NT2/D1 (cell line): ENCODE results near the gene SKAP1.

ENCODE experiments used
- DNase-seq: peaks from one replicate; pipeline ENCODE4 v3.0.0-alpha.2; 2011; ENCODE audit warnings: low read depth, low spot score
- H3K27me3 ChIP-seq: 2 replicates; pipeline ENCODE4 v1.6.0; 2011; ENCODE audit warnings: mild to moderate bottlenecking; ENCODE audit not compliant: insufficient read length, insufficient read depth
- H3K36me3 ChIP-seq: 2 replicates; pipeline ENCODE4 v1.6.1; 2011; ENCODE audit warnings: mild to moderate bottlenecking, low read length, mixed read lengths; ENCODE audit not compliant: insufficient read depth, insufficient read length
- H3K4me1 ChIP-seq: 2 replicates; pipeline ENCODE4 v1.5.1; 2011; ENCODE audit not compliant: insufficient read depth, insufficient read length
- H3K4me3 ChIP-seq: 2 replicates; pipeline ENCODE4 v1.5.1; 2011; ENCODE audit warnings: low read depth; ENCODE audit not compliant: insufficient read length
- H3K9ac ChIP-seq: 2 replicates; pipeline ENCODE4 v1.6.0; 2011; ENCODE audit warnings: low read depth; ENCODE audit not compliant: insufficient read length
- H3K9me3 ChIP-seq: 2 replicates; pipeline ENCODE4 v1.5.1; 2011; ENCODE audit warnings: mild to moderate bottlenecking, low read length; ENCODE audit not compliant: insufficient read depth
- SUZ12 ChIP-seq: IDR thresholded peaks from 2 replicates; pipeline ENCODE4 v1.6.1; 2011; ENCODE audit not compliant: insufficient read length, insufficient read depth; ENCODE audit errors: extremely low read depth
- YY1 ChIP-seq: IDR thresholded peaks from 2 replicates; pipeline ENCODE4 v1.6.1; 2011; ENCODE audit not compliant: insufficient read length, insufficient read depth
- ZNF274 ChIP-seq: IDR thresholded peaks from 2 replicates; pipeline ENCODE4 v1.6.1; 2011; ENCODE audit warnings: mild to moderate bottlenecking, low read depth, low read length

SKAP1 gene

DNA sequence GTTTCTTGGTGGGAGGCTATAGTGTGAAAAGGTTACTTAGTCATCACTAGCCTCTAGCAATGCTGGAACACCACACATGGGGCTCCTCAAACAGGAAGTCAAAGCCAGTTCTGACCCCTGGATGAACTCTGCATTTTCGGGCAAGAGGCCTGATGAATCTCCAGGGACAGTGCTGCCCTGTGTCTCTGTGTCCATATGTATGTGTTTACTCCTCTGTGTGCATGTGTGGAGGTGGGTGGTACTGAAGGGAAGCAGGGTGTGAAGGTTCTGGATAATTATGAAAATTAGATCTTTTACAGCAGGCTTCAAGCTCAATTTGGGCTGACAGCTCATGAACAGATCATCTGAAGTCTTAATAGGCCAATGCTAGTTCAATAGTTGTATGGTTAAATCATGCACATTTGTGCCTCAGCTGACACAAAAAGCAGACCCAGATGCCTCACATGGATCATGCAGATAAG, 188.9 kb downstream of the SKAP1 start:
- TF ChIP-seq ZNF274 (no peak), SUZ12 (no peak), YY1 (no peak)
- Histone ChIP-seq H3K9ac (no peak overlapping the region), H3K9me3 (no peaks in the 10 kb centered on the region), H3K4me3 (no peak overlapping the region), H3K27me3 (no peaks in the 10 kb centered on the region), H3K4me1 (no peaks in the 10 kb centered on the region), H3K36me3 (no peaks in the 10 kb centered on the region)
- DNase-seq: no peak

DNA sequence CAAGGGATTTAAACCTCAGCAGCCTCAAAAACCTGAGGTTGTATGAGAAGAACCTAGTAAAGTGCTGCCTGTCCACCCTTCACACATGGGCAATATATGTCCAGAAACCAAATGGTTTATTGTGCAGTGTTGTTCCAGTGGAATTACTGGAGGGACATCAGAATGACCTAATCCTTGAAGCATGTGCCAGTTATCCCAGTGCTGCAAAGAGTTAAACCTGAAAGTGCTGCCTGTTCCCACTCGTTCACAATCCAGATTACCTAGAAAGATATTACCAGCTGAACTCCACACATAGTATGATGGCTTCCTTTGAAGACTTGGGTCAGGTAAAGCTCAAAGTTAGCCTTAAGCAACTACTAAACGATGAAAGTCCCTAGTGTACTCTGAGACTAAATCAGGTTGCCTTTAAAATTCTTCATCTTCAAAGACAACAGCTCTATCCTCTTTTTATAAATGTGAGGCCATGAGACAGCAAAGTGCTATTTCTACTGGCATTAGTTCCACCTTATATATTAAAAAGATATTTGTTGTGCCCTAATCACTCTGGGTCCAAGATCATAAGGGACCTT, 189.4 kb downstream of the SKAP1 start:
- TF ChIP-seq ZNF274 (no peak), SUZ12 (no peak), YY1 (no peak)
- H3K9ac ChIP-seq: no peak overlapping the region
- no peak for DNase-seq
- H3K9me3 ChIP-seq: no peaks in the 10 kb centered on the region
- H3K4me1 ChIP-seq: no peaks in the 10 kb centered on the region
- no peaks in the 10 kb centered on the region for H3K36me3 ChIP-seq
- no peaks in the 10 kb centered on the region for H3K27me3 ChIP-seq
- no peak overlapping the region for H3K4me3 ChIP-seq

DNA sequence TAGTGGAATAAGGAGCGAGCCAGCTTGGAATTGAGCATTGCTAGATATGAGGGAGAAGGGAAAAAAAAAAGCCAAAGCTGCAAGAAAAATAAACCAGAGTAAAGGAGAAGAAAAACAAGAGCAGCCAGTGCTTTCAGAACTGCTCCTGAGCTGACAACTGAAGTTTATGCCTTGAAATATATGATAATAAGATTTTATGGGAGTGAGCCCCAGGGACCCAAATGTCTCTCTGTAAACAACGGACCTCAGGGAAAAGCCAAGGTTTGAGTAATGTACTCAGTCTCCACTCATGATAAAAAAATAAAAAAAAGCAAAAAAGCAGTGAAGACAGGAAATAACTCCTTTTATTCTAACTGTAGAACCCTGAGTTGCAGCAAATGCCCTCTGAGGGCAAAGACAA, 189.9 kb downstream of the SKAP1 start:
- Histone ChIP-seq H3K4me1 (no peaks in the 10 kb centered on the region), H3K27me3 (no peaks in the 10 kb centered on the region), H3K9me3 (no peaks in the 10 kb centered on the region), H3K9ac (no peak overlapping the region), H3K36me3 (no peaks in the 10 kb centered on the region), H3K4me3 (no peak overlapping the region)
- TF ChIP-seq ZNF274 (no peak), SUZ12 (no peak), YY1 (no peak)
- no peak for DNase-seq

DNA sequence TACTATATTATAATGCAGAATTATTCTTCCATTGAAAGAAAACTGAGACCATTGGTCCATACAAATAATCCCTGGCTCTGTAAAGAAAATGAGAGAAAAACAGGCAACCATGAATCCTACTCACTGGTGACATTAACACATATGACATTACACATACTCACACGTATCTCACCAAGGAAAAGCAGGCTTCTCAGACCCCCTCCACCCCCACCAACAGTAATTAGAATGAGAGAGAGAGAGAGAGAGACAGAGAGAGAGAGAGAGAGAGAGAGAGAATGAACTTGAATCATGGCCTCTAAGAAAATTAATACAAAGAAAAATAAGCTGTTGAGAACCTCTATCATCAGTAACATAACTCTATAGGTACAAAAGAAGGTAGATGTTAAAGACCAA, 190.4 kb downstream of the SKAP1 start:
- H3K4me1 ChIP-seq: no peaks in the 10 kb centered on the region
- DNase-seq: no peak
- H3K9ac ChIP-seq: no peak overlapping the region
- no peaks in the 10 kb centered on the region for H3K36me3 ChIP-seq
- no peaks in the 10 kb centered on the region for H3K9me3 ChIP-seq
- no peaks in the 10 kb centered on the region for H3K27me3 ChIP-seq
- no peak overlapping the region for H3K4me3 ChIP-seq
- no peak for TF ChIP-seq YY1
- TF ChIP-seq SUZ12: no peak
- no peak for TF ChIP-seq ZNF274

DNA sequence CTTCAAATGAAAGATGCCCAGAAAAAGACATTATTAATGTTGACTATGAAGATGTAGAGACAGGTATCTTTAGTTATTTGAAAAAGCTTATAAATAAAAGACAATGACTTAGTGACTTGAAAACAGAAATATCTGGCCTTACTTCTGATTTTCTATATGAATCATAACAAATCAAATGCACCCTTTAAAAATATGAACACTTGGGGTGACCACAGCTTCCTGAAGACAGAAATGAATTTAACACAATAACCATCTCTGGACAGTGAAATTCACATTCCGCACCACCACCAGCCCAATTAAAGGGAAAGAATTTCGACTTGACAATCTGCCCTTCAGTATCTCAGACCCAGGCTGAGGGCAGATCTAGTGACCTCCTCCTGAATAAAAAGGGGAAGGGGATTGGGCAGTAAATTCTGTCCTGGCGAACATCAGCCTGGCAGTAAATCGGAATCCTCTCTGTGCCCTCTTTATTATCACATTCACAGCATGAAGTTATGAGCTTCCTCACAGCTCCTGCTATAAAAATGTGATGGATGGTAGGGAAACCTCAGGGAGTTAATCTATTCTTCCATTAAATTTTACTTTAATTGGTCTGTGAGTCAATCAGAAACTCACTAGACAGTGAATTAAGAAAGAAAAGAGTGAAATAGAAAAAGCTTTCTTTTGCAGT, 190.9 kb downstream of the SKAP1 start:
- Histone ChIP-seq H3K36me3 (no peaks in the 10 kb centered on the region), H3K27me3 (no peaks in the 10 kb centered on the region), H3K9me3 (no peaks in the 10 kb centered on the region), H3K4me3 (no peak overlapping the region), H3K4me1 (no peaks in the 10 kb centered on the region), H3K9ac (no peak overlapping the region)
- no peak for TF ChIP-seq ZNF274
- TF ChIP-seq SUZ12: no peak
- no peak for TF ChIP-seq YY1
- DNase-seq: no peak

DNA sequence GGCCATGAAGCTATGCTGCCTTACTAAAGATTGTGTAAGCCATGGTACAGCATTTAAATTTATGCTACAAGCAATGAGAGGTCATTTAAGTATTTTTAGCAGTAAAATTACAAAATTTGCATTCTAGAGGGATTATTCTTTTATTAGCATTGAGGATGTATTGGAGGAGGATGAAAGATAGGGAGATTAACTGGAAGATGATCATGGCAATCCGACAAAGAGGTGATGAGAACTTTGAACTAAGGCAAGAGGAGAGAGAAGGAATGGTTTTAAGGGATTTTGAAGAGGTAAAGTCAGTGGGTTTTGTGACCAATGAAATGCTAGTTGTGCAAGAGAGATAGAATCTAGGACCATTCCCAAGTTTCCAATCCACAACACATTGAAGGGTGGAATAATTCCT, 192.6 kb downstream of the SKAP1 start:
- no peak for DNase-seq
- H3K4me1 ChIP-seq: no peaks in the 10 kb centered on the region
- no peaks in the 10 kb centered on the region for H3K9me3 ChIP-seq
- no peaks in the 10 kb centered on the region for H3K36me3 ChIP-seq
- TF ChIP-seq SUZ12 (no peak), ZNF274 (no peak), YY1 (no peak)
- no peaks in the 10 kb centered on the region for H3K27me3 ChIP-seq
- no peak overlapping the region for H3K4me3 ChIP-seq
- no peak overlapping the region for H3K9ac ChIP-seq

DNA sequence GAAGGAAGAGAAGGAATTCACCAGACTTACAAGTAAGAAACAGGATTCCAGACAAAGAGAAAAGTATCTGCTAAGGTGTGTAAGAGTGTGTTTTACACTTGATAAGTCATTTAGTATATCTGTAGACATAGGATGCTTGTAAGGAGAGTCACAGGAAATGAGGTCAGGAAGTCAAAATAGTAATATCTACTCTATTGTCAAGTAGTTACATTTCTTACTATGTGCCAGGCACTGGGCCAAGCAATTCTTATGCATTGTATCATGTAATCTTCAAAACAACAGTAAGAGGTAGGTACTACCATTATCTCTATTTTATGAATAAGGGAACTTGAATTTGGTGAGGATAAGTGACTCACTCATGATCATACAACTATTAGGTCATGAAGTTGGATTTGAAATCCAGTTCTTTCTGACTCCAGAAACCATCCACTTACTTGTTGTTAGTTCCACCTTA, 193.3 kb downstream of the SKAP1 start:
- TF ChIP-seq YY1 (no peak), ZNF274 (no peak), SUZ12 (no peak)
- Histone ChIP-seq H3K9ac (no peak overlapping the region), H3K27me3 (no peaks in the 10 kb centered on the region), H3K4me3 (no peak overlapping the region), H3K36me3 (no peaks in the 10 kb centered on the region), H3K9me3 (no peaks in the 10 kb centered on the region), H3K4me1 (no peaks in the 10 kb centered on the region)
- DNase-seq: no peak
